NB4 (cell line): ENCODE data around the gene HPCAL1.

Source experiments
- DNase-seq: peaks from one replicate; pipeline ENCODE4 v3.0.0; 2010; ENCODE audit warnings: low read depth
- H3K4me3 ChIP-seq: one replicate; pipeline ENCODE4 v1.5.1; 2011; ENCODE audit warnings: mild to moderate bottlenecking, low read depth, low read length, moderate library complexity
- MYC ChIP-seq: IDR thresholded peaks from 2 replicates; pipeline ENCODE4 v1.6.1; 2011; ENCODE audit warnings: low read depth, low read length
- POLR2A ChIP-seq: IDR thresholded peaks from 2 replicates; pipeline ENCODE4 v1.6.1; 2011; ENCODE audit warnings: mild to moderate bottlenecking; ENCODE audit not compliant: insufficient read length; ENCODE audit errors: extremely low read depth
- TF ChIP-seq, protein P1 (sequence below): IDR thresholded peaks from 2 replicates; pipeline ENCODE4 v1.6.1; 2011; ENCODE audit warnings: low read depth, low read length
- TF ChIP-seq, protein P2 (sequence below): IDR thresholded peaks from one replicate; pipeline ENCODE4 v1.5.1; 2012; ENCODE audit warnings: low read depth, low read length

The HPCAL1 gene

GRCh38 chr2:10274376-10274775 lies 28.3 kb upstream of the HPCAL1 start:
- no peak for DNase-seq
- no peak overlapping the region for H3K4me3 ChIP-seq
- TF ChIP-seq, protein P1, sequence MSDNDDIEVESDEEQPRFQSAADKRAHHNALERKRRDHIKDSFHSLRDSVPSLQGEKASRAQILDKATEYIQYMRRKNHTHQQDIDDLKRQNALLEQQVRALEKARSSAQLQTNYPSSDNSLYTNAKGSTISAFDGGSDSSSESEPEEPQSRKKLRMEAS: no peak
- TF ChIP-seq POLR2A (no peak), MYC (no peak)
- TF ChIP-seq, protein P2, sequence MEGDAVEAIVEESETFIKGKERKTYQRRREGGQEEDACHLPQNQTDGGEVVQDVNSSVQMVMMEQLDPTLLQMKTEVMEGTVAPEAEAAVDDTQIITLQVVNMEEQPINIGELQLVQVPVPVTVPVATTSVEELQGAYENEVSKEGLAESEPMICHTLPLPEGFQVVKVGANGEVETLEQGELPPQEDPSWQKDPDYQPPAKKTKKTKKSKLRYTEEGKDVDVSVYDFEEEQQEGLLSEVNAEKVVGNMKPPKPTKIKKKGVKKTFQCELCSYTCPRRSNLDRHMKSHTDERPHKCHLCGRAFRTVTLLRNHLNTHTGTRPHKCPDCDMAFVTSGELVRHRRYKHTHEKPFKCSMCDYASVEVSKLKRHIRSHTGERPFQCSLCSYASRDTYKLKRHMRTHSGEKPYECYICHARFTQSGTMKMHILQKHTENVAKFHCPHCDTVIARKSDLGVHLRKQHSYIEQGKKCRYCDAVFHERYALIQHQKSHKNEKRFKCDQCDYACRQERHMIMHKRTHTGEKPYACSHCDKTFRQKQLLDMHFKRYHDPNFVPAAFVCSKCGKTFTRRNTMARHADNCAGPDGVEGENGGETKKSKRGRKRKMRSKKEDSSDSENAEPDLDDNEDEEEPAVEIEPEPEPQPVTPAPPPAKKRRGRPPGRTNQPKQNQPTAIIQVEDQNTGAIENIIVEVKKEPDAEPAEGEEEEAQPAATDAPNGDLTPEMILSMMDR: no peak

DNA sequence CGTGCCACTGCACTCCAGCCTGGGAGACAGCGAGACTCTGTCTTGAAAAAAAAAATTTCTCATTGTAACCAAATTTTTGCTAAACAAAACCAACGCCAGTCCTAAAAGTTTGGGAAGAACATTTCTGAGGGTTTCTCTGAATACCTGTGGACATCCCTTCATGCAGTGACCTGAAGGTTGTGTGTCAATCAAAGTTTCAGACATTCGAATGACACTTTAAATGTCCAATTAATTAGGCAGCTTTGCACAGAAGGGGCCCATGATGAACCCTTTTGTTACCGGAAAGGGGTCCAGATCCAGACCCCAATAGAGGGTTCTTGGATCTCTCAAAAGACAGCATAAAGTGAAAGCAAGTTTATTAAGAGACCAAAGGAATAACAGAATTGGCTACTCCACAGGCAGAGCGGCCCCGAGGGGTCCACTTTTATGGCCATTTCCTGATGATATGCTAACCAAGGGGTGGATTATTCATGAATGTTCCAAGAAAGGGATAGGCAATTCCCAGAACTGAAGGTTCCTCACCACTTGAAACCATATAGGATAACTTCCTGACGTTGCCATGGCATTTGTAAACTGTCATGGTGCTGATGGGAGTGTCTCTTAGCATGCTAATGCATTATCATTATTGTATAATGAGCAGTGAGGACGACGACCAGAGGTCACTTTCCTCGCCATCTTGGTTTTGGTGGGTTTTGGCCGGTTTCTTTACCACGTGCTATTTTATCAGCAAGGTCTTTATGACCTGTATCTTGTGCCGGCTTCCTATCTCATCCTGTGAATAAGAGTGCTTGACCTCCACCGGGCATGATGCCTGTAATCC lies 27.5 kb upstream of the HPCAL1 start:
- no peak for DNase-seq
- H3K4me3 ChIP-seq: no peak overlapping the region
- TF ChIP-seq, protein P2: no peak
- TF ChIP-seq, protein P1: no peak
- TF ChIP-seq MYC (no peak), POLR2A (no peak)

- no peak for DNase-seq
- TF ChIP-seq MYC (no peak), POLR2A (no peak)
- TF ChIP-seq, protein P1: no peak
- TF ChIP-seq, protein P2: no peak
- no peak overlapping the region for H3K4me3 ChIP-seq
Observed at GRCh38 chr2:10276481-10277292, 26.0 kb upstream of the HPCAL1 start.

DNA sequence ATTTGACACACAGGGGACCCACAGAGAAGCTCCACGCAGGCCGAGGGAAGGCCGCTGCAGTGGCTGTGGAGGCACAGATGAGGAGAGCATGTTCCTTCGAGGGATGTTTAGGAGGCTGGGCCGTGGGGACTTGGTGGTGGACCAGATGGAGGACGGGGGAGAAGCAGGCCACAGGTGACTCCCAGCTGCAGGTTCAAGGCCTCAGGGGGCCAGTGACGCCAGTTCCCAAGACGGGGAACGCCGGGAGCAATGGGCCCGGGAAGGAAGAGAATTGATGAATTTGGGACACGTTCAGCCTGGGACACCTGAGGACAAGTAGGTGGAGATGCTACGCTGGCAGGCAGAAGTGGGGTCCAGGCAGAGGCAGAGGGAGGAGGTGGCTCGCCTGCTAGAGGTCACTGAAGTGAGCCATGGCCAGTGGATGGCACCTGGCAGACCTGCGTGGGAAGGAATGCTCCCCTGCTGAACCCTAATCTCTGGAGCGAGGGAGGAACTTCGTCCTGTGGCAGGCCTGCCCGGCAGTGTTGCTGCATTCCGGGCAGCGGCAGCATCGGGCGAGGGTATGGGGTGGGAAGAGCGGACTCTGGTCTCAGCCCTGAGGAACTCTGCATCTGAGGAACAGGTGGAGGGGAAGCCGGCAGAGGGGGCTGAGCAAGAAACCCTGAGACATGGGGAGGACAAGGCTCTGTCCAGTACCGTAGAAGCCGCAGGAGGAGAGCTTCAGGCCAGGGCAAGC lies 25.2 kb upstream of the HPCAL1 start:
- no peak for DNase-seq
- H3K4me3 ChIP-seq: no peak overlapping the region
- TF ChIP-seq POLR2A: no peak
- TF ChIP-seq, protein P1: no peak
- TF ChIP-seq, protein P2: no peak
- no peak for TF ChIP-seq MYC

DNA sequence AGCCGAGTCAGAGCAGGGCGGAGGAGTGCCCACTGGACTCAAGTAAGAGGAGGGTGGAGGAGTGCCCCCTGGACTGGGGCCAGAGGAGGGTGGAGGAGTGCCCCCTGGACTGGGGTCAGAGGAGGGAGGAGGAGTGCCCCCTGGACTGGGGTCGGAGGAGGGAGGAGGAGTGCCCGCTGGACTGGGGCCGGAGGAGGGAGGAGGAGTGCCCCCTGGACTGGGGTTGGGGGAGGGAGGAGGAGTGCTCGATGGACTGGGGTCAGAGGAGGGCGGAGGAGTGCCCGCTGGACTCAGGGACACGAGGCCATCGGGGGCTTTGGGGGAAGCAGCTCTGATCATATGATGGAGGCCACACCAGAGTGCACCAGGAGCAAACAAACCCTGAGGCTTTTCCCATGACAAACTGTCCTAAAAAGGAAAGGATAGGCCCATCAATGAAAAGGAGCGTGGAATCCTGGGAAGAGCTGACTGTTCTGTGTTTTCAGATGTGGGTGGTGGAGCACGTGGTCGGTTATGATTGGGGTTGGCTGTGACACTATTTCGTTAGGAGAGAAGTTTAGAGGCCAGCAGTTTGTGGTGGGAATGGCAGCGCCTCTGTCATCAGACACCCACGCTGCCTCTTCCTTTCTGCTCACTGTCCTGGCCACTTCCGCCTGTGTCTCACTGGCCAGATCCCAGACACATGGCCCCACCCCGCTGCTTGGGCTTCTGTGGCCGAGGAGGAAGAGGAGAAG lies 24.5 kb upstream of the HPCAL1 start:
- peak overlapping the region; percentile 57 for H3K4me3 ChIP-seq
- DNase-seq: peak; percentile 98
- TF ChIP-seq MYC (peak; percentile 96), POLR2A (peak; percentile 48)
- TF ChIP-seq, protein P2: no peak
- TF ChIP-seq, protein P1: peak; percentile 100
